RPMI8226 (cell line): ENCODE data around the gene WFIKKN2.

ENCODE experiments used
- DNase-seq: peaks from one replicate; pipeline ENCODE4 v3.0.0-alpha.2; 2015

WFIKKN2 gene

DNA sequence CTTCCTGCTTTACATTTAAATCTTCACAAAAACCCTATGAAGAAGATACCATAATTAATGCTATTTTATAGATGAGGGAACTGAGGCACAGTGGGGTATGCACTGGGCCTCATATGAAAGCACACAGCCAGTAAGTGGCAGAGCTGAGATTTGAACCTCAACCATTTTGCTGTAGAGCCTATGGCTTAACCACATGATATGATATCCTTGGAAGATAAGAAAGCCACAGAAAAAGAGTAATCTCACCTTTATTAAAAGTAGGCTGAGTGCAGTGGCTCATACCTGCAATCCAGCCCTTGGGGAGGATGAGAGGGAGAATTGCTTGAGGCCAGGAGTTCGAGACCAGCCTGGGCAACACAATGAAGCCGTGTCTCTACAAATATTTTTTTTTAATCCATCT is 45.8 kb downstream of the WFIKKN2 start:
- DNase-seq, result no peak

GRCh38 chr17:50882851-50883250 is 47.5 kb downstream of the WFIKKN2 start:
- no peak for DNase-seq

DNA sequence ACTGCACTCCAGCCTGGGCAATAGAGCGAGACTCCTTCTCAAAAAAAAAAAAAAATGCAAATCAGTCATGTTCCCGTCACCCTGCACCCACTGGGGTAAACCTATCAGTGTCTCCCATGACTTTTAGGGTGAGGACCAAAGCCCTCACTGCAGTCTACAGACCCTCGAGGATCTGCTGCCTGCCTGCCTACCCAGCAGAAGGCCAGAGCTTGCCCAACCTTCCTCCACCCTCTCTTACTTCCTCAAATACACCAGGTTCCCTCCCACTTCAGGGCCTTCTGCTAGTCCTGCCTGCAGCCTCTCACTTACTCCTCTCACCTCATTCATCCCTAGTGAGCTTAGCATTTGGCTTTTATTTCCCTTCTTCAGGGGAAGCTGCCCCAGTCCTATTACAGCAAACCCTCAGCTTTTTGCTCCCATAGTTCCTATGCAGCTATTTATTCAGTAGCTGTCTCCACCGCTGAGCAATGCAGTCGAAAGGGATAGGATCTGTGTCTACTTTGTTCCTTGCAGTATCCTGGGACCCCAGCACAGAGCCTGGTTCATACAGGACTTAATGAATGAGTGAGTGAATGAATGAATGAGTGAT is 48.6 kb downstream of the WFIKKN2 start:
- peak; percentile 66 for DNase-seq

DNA sequence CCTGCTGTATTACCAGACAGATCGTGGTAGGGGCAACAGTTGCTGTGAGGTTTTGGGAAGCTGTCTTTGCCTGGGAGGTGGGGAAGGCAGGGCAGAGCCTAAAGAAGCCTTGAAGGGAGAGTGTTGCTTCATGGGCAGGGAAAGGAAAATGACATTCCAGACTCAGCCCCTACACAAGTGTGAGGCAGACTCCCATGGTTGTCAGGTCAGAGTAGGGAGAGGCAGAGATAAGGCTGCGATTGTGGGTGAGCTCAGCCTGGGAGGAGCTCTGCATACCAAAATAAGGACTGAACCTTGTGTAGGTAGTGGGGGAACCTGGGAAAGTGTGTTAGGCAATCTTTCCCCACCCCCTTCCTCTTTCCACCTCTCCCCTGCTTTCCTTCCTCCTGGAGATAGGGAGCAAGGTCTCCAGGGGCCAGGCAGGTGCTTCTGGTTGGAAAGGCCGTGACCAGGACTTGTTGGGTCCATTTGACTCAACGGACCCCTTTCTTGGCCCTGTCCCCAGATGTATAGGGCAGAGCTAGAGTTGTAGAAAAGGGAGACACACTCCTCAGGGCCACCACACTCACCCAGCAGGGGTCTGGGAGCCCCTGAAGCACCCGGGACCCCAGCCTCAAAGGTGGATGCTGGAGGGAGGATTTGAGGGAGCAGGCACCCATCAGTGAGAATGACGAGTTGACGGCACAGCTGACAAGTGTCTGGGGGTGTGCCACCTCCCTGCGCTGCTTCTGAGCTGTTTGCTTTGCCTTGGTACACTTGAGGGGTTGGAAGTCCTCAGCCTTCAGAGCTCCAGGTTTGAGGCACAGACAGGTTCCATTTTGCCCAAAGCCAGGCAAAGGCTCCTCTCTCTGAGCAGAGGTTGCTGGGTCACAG is 49.3 kb downstream of the WFIKKN2 start:
- DNase-seq, result no peak

GRCh38 chr17:50887705-50888245 is 52.4 kb downstream of the WFIKKN2 start:
- DNase-seq, result no peak

GRCh38 chr17:50889528-50890118 is 54.2 kb downstream of the WFIKKN2 start:
- no peak for DNase-seq

GRCh38 chr17:50890675-50891516 is 55.5 kb downstream of the WFIKKN2 start:
- no peak for DNase-seq

DNA sequence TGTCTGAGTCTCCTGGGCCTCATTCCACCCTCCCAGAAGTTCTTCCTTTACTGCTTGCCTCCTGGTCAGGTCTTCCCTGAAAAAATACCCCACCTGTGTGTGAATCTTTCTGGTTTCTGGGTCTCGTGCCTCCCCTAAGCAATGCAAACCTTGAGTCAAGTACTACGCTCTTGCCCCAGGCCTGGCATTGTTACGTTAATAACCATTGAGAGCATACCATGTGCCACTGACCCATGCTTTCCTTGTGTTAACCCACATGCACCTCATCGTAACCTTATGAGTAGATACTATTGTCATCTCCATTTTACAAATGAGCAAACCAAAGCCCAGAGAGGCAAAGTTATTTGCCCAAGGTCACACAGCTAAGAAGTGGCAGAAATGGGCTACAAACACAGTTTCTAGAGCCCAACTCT is 56.2 kb downstream of the WFIKKN2 start:
- DNase-seq, result no peak
